DND-41 (cell line): ENCODE data around the gene TBC1D2B.

ENCODE experiments used
- EZH2 ChIP-seq: IDR thresholded peaks from 3 replicates; pipeline ENCODE4 v1.6.1; 2012; ENCODE audit warnings: borderline replicate concordance, low read depth, mild to moderate bottlenecking, moderate library complexity, low read length, inconsistent platforms; ENCODE audit not compliant: severe bottlenecking
- TF ChIP-seq, protein P1 (sequence below): IDR thresholded peaks from 2 replicates; pipeline ENCODE4 v1.5.1; 2012; ENCODE audit warnings: borderline replicate concordance, low read length, moderate library complexity, mild to moderate bottlenecking; ENCODE audit not compliant: poor library complexity, severe bottlenecking; ENCODE audit errors: extremely low read depth

DNA sequence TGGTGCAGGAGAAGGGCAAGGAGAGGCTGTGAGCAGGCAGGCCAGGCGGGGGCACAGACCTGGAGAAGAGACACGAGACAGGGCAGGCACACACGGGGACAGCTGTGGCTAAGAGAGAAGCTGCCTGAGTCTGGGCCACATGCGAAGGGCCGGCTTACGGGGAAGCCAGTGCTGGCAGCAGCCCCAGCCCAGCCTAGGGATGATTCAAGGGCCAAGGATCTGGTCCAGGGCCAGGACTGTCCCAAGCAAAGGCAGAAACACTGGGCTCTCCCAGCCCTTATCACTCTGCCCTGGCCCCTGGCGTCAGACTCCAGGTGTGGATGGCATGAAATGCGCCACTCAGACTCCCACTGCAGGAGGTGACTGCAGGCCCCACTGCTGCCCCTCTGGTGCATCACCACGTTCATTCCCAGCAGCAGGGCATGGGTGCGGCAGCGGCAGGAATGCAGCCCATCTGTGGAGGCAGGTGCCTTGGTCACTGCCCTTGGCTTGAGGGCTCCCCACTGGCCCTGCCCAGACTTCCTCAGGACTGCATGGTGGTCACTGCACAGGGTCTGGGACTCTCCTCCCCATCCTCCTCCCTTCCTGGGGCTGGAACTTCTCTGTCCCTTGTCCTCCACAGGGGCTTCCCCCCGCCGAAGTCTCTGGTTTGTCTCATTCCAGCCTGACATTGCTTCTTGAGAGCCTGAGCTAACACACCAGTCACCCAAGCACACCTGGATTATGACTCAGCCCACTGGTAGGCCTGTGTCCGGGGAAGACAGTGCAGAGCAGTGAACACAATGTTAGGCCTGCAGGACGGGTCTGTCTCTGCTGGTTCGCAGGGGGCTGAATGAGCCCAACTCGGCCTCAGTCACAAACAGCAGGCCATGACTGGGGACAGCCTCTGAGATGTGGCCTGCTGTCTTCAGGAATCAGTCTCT is 69.3 kb downstream of the TBC1D2B start:
- TF ChIP-seq, protein P1, sequence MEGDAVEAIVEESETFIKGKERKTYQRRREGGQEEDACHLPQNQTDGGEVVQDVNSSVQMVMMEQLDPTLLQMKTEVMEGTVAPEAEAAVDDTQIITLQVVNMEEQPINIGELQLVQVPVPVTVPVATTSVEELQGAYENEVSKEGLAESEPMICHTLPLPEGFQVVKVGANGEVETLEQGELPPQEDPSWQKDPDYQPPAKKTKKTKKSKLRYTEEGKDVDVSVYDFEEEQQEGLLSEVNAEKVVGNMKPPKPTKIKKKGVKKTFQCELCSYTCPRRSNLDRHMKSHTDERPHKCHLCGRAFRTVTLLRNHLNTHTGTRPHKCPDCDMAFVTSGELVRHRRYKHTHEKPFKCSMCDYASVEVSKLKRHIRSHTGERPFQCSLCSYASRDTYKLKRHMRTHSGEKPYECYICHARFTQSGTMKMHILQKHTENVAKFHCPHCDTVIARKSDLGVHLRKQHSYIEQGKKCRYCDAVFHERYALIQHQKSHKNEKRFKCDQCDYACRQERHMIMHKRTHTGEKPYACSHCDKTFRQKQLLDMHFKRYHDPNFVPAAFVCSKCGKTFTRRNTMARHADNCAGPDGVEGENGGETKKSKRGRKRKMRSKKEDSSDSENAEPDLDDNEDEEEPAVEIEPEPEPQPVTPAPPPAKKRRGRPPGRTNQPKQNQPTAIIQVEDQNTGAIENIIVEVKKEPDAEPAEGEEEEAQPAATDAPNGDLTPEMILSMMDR = no peak
- TF ChIP-seq EZH2 = no peak
